Stimulated activated CD4-positive, alpha-beta T cell treated with anti-CD3 and anti-CD28 coated beads, Interleukin-2, amount 100 ng/mL, for 48 hours (primary cell): Measurements from ENCODE around the gene SYTL5.
"Not testable (repeated sequence)": the region's sequence is repeated elsewhere in the genome, so short reads cannot be mapped to it uniquely, and the experiment has no call there.

Experiments used
- DNase-seq, 2 donors: peaks; one replicate each; pipeline ENCODE4 v3.0.0-alpha.2; 2020

The SYTL5 gene

DNA sequence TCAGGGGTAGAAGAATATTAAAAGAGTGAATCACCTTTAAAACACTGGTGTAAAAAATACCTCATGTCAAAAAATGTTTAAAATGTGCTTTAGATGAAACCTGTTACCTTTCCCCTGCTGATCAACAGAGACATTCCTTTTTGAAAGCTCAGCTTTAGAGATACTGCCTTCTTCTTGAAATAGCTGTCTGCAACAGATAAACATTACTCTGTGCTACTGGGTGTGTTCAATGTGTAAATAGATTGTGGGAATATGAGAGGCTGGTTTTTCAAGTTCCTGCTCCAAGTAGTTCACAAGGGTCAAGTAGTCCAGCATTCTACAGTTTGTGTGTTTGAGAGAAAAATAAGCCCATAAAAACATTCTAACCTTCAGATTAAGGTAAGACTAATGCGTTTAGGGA lies at the start of gene SYTL5:
TSS of gene SYTL5 (plus strand) at position 263 of the 400 bp plus-strand sequence. CDS start 27,337 bp downstream, outside the sequence.
- no peak for DNase-seq

DNA sequence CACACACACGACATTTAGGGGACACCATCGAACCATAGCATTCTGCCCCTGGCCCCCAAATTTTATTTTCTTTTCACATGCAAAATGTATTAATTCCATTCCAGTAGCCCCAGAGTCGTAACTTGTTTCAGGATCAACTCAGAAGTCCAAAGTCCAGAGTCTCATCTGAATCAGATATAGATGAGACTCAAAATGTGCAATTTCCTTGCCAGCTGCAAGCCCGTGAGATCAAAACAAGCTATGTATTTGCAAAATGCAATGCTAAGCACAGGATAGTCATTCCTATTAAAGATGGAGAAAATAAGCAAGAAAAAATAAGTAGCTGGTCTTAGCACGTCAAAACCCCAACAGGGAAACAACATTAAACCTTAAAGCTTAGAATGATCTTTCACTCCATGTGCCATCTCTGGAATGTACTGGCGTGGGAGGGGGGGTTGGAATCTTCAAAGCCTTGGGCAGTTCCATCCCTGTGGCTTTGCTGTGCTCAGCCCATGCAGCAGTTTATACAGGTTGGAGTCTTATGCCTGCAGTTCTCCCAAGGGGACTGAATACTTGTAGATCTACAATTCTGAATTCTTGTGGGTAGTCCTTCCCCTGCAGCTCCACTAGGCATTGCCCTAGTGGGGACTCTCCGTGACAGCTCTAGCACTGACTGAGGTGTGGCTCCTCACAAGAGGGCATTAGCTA lies 47.7 kb upstream of the SYTL5 start:
- no peak for DNase-seq

DNA sequence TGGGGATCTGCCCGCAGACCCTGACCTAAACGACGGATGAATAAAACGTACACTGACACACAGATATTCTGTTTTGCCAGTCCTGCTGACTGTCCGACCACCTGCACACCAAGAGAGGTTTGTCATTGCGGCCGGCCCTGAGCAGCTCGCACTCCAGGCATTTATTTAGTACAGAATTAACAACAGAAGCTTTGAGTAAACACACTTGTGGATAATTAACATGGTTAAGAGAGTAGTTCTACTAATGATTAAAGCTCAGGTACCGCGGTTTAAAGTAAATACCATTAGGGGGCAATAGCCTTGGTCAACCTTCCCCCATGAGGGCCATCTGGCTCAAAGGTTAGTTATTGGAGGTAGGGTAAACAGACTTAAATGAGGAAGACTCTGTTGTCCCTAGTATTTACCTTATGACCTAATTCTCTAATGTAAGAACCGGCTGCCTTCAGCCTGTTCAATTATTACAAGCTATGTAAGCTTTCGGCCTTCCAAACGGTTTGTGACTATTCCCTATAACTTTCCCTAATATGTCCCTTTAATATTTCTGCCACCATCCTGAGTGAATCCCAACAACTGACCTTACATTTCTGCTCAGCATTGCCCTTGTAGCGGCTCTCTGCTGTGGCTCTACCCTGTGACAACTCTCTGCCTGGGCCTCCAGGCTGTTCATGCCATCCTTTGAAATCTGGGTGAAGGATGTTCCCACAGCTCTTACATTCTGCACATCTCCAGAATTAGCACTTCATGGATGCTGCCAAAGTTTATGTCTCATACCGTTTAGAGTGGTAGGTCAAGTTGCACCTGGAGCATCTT lies 46.9 kb upstream of the SYTL5 start:
- DNase-seq, result no peak

DNA sequence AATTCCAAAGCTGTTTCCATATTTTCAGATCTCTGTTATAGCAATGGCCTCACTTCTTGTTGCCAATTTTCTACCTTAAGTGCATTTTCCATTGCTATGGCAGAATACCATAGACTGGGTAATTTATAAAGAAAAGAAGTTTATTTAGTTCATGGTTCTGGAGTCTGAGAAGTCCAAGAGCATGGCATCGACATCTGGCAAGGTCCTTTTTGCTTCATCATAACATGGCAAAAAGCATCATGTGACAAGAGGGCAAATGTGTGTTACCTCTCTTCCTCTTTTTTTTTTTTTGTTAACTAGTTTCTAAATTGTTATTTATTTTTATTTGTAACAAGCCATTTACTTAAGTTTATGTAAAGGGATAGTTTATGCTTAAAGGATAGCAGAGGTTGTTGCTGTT lies 45.2 kb upstream of the SYTL5 start:
- no peak for DNase-seq

DNA sequence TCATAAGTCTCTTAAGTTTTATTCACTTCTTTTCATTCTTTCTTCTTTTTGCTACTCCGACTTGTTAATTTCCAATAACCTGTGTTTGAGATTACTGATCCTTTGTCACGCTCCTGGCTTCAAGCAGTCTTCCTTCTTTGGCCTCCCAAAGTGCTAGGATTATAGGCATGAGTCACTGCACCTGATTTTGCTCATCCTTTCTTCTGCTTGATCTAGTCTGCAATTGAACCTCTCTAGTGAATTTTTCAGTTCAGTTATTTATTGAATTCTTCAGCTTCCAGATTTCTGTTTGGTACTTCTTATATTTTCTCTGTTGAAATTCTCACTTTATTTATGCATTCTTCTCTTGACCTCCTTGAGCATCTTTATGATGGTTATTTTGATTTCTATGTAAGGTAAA lies 38.6 kb upstream of the SYTL5 start:
- DNase-seq, result no peak

DNA sequence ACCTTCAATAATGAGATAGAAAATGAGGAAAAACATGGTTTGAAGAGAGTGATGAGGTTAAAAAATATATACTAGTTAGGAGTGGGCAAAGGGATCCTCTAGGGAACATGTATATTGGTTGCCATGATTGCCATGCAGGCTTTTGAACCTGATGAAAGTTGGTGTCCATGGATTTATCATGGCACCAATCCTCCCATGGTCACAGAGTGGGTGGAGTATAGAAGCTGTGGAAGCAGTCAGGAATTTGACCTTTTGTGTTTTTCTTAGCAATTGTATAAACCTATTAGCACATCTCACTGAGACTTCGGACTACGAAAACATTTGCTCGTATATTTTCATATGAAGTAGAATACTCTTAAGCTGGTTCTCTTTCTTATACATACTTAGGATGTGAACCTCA lies 30.9 kb upstream of the SYTL5 start:
- DNase-seq, result no peak

DNA sequence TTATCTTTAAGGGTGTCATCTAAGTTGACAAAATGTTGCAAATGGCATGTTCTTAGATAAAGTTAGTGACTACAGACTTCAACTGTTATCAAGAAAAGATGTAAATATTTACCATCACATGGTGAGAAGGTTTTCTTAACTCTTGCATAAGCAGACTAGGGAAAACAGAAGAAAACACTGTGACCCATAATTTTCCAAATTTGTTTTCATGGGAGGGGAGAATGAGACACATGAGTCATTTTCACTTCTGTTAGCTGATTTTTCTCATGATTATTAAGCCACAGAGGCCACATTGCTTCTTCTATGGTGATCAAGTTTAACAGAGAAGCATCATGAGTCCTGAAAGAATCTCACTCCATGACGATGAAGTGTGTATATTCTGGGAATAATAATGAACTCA lies 30.2 kb upstream of the SYTL5 start:
- no peak for DNase-seq

DNA sequence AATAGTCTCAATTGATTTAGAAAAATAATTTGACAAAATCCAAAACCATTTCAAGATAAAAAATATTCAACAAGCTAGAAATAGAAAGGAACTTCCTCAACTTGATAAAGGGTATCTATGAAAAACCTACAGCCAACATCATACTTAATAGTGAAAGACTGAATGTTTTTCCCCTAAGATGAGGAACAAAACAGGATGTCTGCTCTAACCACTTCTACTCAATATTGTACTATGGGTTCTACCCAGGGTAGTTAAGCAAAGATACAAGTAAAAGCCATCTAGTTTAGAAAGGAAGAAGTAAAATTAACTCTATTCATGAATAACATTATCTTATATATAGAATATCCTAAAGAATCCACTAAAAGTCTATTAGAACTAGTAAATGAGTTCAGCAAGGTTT lies 21.5 kb upstream of the SYTL5 start:
- no peak for DNase-seq

DNA sequence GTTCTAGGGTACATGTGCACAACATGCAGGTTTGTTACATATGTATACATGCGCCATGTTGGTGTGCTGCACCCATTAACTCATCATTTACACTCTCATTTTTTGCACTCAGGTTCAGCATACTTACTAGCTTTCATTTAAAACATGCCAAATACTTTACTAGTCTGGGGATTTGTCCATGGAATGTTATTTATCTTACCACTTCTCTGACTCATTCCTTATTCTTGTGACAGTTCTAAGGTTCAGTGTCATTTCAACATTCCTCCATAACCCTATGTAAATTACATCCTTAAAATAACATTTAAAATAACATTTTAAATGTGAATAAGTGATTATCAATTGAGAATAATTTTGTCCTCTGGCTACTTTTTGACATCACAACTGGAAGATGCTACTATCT lies 19.5 kb upstream of the SYTL5 start:
- DNase-seq, result no peak

DNA sequence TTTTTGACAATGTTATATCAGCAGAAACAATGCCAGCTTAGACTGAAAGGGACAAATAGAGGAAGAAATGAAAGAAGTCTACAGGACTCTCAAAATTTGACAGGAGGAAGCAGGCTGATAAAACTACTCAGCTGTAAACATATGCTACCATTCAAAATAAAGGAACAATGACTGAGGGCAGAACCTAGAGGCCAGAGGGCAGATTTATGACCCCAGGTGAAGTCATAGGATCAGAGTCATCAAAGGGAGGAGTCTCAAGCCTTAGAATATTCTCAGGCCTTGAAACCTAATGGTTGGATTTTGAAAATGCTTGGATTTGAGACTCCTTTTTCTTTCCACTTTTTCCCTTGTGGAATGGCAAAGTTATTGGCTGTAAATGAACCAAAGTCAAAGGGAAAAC lies 17.0 kb upstream of the SYTL5 start:
- DNase-seq, result no peak

DNA sequence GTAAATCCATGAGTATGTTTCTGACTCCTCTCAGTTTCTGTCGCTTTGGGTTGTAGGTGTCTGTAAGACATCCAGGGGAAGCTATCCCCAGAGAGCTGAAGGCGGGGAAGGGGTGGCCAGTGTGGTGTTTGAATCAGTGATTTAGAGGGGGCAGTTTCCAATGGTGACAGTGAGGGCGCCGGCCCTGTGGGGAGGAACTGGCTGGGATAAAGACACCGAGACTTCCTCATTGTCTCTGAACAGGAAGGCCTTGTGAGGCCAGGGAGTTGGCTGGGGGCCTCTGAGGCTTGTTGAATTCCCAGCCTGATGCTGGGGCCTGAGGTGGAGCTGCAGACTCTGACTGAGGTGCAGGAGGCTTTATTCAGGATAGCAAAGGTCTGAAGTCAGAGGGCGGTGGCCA lies 15.1 kb upstream of the SYTL5 start:
- not testable (repeated sequence) for DNase-seq

DNA sequence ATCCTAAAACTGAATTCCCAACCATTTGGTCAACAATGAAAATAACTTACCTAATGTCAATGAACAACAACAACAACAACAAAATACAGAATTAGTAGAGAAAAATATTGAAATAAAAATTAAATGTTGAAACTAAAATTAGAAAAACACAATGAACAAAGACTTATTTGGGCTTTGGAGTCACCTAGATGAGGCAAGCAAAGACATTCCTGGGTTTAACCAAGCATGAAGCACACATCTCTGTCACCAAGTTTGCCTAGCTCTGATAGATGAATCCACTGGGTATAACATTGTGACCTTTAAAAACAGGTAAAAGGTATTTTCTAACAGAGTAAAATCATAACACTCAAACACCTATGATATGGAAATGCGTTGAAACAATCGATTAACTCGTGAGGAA lies 13.2 kb upstream of the SYTL5 start:
- DNase-seq, result no peak

DNA sequence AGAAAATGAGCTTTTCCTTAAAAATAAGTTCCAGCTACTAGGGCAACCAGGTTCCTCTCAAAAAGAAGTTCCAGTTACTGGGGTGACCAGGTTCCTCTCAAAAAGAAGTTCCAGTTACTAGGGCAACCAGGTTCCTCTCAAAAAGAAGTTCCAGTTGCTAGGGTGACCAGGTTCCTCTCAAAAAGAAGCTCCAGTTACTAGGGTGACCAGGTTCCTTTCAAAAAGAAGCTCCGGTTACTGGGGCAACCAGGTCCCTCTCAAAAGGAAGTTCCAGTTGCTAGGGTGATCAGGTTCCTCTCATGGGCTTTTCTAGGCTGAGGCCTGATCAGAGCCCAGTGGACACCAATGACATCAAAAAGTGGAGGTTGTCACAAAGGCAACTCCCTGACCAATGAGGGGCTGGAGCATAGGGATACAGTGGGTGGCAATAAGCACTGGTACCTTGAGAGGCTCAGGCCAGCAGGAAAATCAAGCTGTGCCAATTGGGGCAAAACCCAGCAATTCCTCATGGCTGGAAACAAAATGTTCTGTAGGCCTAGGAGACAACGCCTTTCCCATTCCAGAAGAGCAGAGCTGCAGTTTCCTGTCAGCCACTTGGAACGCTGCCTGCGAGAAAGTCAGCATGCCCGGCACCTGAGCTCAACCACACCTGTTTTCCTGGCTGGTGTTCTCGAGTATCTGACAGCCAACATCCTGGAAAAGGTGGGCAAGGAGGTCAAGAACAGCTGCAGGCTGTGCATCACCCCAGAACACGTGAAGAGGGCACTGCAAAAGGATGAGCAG lies 12.3 kb upstream of the SYTL5 start:
- DNase-seq, result no peak

DNA sequence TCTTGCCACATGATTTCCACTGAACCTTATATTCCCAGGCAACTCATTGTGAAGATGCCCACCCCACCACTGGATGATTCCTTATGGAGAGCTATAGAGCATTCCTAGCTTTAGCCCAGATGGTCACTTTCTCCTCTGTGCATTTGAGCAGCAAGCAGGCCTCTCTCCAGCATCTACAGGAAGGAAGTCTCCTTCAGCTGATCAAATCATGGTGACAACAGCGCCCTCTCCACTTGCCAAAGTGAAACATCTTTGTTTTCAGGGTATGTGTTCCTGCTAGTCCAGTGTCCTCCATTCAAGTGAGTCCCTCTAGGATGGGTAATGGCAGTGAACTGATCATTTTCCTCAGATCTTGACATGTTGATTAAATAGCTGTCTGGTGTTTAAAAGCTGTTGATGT lies 10.9 kb upstream of the SYTL5 start:
- no peak for DNase-seq

DNA sequence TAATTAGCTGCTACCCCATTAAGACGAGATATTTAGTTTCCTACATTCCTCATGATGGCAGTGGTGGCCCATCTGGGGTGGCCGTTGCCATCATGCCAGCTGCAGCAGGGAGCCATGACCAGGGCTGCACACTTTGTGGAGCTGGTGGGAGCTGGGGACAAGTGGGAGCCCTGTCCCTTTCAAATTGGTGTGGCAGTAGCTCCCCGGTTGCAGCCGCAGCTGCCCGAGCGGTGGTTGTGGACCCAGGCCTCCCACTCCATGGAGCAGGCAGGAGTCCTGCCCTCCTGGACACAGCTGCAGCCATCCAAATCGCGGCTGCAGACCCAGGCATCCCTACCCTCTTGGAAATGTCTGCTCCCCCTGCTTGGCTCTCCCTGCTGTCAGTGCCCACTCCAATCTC lies 9.3 kb upstream of the SYTL5 start:
- no peak for DNase-seq

DNA sequence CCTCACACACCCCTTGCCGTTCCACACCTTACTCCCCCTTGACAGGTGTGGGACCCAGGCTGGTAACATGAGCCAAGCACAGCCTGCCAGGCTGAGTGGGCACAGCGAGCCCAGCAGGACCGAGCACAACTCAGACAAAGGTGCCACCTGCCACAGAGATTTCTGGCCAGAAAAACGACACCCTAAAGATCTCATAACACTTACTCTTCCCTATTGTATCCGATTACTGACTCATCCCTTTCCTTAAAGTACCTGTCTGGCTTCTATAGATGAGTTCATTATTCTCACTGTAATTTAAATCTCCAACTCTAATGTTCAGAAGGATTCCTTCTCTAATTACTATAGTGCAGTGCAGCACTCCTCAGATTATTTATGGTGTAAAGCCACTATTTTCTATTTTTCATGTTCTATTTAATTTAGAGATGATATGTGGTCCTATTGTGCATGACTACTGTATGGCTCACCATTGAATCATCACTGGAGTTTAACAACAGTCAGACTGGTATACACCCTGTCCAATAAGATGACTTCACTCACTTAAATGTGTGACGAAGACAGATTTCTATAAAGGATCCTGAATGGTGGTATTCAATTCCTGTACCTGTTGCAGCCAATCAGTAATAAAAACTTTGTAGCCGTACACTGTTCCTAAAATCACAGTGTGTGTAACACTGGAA lies 7.6 kb upstream of the SYTL5 start:
- no peak for DNase-seq

DNA sequence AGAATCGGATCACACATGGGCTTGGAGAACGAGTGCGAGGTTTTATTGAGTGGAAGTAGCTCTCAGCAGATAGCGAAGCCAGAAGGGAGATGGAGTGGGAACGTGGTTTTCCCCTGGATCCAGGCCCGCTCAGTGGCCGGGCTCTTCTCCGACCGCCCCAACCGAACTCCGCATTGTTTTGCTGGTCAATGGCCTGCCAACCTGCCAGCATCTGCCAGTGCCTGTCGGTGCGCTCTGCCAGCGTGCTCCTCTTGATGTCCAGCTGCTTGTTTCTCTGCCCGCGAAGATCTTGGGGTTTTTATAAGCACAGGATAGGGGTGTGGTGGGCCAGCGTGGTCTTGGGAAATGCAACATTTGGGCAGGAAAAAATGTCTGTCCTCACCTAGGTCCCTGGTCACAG lies 5.6 kb upstream of the SYTL5 start:
- DNase-seq, result no peak

DNA sequence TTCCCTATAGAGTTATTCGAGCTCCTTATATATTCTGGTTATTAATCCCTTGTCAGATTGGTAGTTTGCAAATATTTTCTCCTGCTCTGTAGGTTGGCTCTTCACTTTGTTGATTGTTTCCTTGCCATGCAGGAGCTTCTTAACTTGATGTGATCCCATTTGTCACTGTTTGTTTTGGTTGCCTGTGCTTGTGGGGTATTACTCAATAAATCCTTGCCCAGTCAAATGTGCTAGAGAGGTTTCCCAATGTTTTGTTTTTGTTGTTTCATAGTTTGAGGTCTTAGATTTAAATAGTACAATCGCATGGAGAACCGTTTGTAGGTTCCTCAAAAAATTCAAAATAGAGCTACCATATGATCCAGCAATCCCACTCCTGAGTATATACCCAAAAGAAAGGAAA lies 2.3 kb upstream of the SYTL5 start:
- no peak for DNase-seq

DNA sequence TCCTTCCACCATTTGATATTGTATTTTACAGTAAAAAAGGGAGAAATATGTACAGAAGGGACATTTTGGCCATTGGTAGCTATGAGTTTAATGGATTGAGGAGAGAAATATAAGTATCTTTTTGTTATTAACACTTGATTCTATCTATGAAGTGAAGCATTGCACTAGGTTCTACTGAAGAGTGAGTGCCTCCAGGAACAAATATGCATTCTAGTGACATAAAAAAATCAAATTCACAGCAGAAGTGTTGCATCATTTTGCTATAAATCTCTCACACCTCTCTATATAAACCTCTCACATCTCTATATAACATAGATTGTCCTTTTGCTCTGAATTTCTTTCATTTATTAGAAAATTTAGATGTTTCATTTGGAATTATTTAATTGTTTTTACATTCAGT lies 425 bp downstream of the SYTL5 start:
- no peak for DNase-seq

DNA sequence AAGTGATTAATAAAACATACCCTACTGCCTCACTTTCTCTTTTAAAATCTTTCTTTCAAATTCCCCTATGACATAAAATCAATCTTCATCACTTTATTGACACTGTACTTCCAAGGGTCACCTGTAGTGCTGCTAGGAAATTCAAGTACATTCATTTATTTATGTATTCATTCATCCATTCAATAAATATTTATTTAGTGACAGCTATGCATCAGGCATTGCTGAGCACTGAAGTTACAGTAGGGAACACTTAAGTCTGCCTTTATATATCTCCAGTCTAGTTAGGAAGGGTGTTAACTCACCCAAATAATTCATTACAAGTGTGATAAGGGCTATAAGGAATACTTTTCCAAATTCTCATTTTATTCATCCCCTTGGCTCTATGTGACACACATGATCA lies 2.3 kb downstream of the SYTL5 start:
- DNase-seq, result no peak

DNA sequence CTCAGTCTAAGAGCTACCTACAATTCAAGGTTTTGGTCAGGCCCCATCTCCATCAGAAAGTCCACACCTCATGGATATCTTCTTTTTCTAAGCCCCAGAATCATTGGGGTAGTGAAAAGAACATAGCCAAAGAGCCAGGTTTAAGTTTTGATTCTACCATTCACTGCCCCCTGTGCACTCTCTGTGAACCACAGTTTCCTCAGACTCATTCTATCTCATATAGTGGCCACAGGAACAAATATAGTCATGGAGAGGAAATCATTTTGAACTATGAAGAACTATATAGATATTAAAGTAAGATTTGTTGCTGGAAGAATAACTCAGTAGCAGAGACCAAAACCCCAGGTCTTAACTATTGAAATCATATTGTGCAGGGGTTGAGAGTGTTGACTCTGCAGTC lies 3.3 kb downstream of the SYTL5 start:
- no peak for DNase-seq

DNA sequence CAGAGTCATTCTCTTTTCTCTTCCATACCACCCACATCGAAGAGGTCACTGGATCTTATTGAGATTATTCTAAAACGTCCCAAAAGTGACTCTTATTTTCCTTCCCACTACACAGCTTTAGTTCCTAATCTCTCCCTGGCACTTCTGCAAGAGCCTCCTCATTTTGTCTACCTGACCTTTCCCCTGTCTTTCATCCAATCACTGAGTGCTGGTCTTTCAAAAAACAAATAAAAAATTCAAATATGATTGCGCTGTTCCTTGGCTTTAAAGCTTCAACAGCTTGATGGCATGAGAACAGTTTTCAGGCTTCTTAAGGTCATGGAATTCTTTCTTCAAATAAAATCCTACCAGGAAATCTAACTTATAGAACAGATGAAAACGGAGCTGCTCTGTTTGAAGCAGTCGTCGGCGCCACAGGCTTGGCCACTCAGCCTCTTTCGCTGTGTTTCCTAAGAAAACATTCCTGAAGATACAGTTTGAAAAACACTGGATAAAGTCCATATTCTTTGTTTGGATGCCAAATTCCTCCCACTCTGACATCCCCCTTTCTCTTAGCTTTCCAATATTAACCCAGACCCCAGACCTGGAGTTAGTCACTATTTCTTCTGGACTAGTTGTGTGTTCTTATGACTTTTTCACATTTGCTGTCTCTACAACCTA lies 12.5 kb downstream of the SYTL5 start:
- no peak for DNase-seq

DNA sequence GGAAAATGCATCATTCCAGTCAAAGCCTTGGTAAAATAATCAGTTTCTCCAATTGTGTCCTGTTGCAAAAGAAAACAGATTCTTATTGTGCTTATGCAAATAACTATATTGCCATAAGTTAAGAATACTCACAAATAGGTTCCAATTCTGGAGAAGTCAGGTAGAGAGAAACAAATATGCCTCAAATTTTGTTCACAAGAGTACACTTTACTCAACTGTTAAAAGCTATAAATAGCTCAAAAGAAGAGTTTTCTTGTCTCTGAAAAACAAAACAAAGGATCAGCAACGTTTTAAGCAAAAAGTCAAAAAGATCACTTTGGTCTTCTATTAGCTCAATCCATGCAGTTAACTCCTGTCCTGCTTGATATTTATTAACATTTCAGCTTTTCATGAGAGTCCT lies 21.9 kb downstream of the SYTL5 start:
- no peak for DNase-seq
